Heart left ventricle (tissue), 13 donors: ENCODE results near the gene SZT2.

Source experiments
- POLR2A ChIP-seq, 2 donors: fragments of 450-650 bp; IDR thresholded peaks; one replicate each; pipeline ENCODE4 v1.6.1; 2017; ENCODE audit warnings: antibody characterized with exemption in 2 of 2, mild to moderate bottlenecking in 2 of 2, moderate library complexity in 2 of 2
- TF ChIP-seq, protein P1 (sequence below), 12 donors: fragments of 200-600 bp; sonication (generic) in 4 of 12; IDR thresholded peaks; one replicate each; pipeline versions ENCODE4 v1.5.0 to v1.8.0; 2018 to 2022; ENCODE audit warnings: antibody characterized with exemption in 12 of 12, mild to moderate bottlenecking in 5 of 12
- donor health status: ischemic (EF 13 %, LVEDD 7.1; RV severe dilation, severe dysfunction).
- donor health status: DM: no; HTN: yes; CAD: no.
- donor health status: DM: no; HTN: no; CAD: no.
- donor health status: ischemic (EF 25% LVEDD 6.9; RV normal size, moderate dysfunction).
- donor health status: ischemic (EF 25% LVEDD 5.7; RV mildly dilated, moderate dysfunction).
- donor health status: ischemic (EF 35%, LVEDD 5.7; RV mildly dilated, moderate dysfunction).
- donor health status: nonischemic (EF 11% LVEDD 7.7; RV severe dilation, severe dysfunction).
- donor health status: DM: yes; HTN: yes; CAD: no.
- donor health status: PGD.
- donor health status: ischemic (EF 29% LVEDD 5.4; RV normal size, mild dysfunction).
- donor health status: nonischemic (EF 23%, LVEDD 6.1; RV moderate dilation, normal function).

DNA sequence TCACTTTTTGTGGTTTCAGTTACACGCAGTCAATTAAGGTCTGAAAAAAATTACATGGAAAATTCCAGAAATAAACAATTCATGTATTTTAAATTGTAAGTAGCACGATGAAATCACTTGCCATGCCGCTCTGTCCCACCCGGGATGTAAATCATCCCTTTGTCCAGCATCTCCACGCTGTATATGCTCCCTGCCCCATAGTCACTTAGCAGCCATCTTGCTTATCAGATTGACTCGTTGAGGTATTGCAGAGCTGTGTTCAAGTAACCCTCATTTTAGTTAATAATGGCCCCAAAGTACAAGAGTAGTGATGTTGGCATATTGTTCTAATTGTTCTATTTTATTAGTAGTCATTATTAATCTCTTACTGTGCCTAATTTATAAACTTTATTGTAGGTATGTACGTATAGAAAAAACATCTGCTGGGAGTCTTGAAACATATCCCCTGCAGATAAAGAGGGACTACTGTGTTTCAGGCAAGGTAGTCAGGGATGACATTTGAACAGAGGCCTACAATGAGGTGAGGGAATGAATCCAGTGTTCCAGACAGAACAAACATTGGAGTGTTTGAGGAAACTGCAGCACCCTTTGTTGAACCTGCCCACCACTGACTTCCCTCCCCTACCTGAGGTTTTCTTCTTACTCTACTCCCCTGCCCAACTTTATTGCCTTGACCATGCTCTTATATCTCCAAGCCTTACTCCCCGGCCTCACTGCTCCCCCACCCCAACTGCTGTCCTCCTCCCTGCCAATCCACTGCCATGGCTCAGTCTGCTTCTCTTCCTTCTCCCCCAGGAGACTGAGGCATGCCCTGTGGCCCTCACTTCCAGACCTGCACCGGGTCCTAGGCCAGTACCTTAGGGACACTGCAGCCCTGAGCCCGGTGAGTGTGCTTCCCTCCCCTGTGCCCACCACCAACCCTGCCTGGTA is 38.0 kb upstream of the SZT2 start:
- TF ChIP-seq, protein P1, sequence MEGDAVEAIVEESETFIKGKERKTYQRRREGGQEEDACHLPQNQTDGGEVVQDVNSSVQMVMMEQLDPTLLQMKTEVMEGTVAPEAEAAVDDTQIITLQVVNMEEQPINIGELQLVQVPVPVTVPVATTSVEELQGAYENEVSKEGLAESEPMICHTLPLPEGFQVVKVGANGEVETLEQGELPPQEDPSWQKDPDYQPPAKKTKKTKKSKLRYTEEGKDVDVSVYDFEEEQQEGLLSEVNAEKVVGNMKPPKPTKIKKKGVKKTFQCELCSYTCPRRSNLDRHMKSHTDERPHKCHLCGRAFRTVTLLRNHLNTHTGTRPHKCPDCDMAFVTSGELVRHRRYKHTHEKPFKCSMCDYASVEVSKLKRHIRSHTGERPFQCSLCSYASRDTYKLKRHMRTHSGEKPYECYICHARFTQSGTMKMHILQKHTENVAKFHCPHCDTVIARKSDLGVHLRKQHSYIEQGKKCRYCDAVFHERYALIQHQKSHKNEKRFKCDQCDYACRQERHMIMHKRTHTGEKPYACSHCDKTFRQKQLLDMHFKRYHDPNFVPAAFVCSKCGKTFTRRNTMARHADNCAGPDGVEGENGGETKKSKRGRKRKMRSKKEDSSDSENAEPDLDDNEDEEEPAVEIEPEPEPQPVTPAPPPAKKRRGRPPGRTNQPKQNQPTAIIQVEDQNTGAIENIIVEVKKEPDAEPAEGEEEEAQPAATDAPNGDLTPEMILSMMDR (IDR thresholded peaks at IDR 0.05) = no peak
- no peak for TF ChIP-seq POLR2A (IDR thresholded peaks at IDR 0.05)
